Hematopoietic multipotent progenitor cell treated with erythropoietin and hydrocortisone succinate and interleukin-3 and kit ligand, for 8 days (in vitro differentiated cells): ENCODE measurements around the gene IFI35.
"Not testable (repeated sequence)": the region's sequence is repeated elsewhere in the genome, so short reads cannot be mapped to it uniquely, and the experiment has no call there.

Source experiments
- DNase-seq: peaks from one replicate; pipeline ENCODE4 v3.0.0-alpha.2; 2015

IFI35 gene

DNA sequence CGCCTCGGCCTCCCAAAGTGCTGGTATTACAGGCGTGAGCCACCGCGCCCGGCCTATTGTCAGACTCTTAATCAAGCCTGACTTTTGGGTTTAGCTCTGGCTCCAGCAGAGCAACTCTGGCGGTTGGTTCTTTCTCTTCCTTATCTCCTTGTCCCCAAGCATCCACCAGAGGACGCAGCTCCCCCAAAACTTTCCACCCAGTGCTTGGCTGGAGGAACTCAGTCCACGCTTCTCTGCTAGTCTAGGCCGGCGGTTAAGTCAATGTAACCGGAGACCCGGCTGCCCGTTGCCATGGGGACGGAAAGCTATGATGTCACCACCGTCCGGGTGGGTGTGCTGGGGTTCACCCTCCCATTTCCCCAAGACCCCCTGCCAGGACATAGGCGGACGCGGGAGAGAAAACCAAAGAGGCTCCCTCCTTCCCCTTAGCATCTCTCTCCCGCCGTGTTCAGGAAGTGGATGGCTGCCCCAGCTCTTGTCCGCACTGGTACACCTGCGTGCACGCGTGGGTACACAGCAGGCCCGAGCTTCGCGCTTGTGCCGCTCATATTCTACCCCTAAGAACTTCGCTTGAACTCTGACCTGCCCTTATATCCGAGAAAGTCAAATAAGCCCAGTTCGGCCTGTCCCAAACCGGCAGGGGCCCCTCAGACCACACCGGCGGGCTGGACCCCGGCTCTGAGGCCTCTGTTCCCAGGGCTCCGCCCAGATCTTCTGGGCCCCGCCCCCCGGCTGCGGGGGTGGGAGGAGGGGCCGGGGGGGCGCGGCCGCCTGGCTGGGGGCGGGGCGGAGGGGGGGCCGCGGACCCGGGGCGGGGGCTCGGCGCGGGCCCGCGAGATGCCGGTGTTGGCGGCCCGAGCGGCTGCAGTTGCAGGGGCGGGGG is 18.1 kb downstream of the IFI35 start, which contains the start of gene RND2:
TSS of gene RND2 (plus strand) at position 825 of the 883 bp plus-strand sequence. CDS start 117 bp downstream, outside the sequence.
- peak; percentile 97 for DNase-seq

DNA sequence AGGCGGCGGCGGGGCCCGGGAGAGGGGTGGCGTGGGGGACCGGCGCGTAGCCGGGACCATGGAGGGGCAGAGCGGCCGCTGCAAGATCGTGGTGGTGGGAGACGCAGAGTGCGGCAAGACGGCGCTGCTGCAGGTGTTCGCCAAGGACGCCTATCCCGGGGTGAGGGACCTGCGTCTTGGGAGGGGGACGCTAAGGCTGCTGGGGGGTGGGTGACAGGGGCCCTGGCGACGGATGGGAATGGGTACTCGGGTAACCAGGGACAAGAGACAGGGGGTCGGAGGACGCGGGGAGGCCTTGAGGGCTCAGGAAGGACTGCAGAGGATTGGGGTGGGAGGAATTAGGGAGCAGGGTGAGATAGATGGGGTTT is 18.7 kb downstream of the IFI35 start:
- no peak for DNase-seq

DNA sequence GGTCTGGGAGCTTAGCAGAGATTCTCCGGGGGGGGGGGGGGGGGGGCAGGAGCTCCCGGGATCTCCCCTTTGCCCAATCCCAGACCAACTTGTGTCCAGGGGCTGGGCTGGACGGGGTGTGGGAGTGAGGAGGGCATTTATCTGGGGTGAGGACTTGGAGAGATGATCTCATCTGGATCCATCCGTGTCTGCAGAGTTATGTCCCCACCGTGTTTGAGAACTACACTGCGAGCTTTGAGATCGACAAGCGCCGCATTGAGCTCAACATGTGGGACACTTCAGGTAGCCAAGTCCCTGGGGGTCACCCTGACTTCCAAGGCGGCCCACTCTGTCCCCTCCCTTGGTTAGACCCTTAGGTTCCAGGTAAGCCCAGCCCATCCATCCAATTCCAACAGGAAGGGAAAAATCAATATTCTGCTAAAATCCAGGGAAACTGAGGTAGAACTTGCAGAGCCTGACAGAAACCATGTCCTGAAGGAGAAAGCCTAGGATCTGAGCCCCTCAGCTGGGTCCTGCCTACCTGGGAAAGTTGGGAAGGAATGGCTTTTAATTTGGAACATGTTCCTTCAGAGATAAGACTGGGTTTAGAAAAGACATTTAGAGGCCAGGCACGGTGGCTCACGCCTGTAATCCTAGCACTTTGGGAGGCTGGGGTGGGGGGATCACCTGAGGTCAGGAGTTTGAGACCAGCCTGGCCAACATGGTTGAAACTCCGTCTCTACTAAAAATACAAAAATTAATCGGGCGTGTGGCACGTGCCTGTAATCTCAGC is 19.4 kb downstream of the IFI35 start:
- DNase-seq = no peak

DNA sequence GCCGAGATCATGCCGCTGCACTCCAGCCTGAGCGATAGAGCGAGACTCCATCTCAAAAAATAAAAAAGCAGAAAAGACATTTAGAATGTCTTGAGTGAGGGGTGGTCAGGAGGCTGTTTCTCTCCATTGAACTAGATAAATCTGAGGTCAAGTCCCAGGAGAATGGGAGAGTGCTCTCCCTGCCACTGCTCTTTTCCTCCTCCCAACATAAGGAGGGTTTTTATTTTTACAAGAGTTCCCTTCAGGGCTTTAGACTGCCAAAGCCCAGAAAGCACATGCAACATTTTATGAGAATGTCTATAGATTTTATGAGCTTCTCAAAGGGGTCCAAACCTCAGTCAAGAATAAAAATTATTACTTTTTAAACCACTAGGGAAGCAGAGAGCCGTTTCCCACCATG is 20.0 kb downstream of the IFI35 start:
- no peak for DNase-seq

DNA sequence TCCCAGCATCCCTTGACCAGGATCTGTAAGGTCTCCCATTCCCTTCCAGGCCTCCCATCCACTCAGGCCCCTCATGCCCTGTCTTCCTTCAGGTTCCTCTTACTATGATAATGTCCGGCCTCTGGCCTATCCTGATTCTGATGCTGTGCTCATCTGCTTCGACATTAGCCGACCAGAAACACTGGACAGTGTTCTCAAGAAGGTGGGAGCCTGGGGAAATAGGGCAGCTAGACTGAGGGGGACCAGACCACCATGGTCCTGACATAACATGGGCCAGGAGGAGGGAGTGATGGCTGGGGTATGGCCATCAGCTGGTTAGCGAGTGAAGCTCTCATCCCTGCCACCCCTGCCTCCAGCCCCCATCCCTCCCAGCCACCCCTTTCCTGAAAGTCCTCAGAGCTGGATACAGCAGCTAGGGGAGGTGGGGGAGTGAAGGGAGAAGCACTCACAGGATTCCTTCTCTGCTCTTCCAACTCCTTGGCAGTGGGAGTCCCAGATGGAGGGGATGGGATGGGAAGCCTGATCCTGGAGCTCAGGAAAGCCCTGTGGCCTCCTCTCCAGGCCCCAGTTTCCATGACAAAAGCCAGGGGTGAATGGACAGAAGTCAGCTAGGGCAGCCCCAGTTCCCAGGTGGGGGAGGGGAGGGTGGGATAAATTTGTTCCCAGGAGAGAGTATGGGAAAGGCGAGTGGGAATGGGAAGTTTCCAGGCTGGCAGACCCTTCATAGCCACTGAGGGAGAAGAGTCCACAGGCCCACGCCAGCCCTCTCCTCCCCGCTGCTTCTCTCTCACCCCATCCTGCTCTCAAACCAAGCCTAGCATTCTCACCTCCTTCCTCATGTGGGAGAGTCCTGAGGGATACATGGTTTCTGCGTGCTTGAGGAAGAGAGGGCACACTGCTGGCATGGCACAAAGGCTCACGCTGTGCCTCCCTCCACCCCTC is 20.8 kb downstream of the IFI35 start:
- no peak for DNase-seq

DNA sequence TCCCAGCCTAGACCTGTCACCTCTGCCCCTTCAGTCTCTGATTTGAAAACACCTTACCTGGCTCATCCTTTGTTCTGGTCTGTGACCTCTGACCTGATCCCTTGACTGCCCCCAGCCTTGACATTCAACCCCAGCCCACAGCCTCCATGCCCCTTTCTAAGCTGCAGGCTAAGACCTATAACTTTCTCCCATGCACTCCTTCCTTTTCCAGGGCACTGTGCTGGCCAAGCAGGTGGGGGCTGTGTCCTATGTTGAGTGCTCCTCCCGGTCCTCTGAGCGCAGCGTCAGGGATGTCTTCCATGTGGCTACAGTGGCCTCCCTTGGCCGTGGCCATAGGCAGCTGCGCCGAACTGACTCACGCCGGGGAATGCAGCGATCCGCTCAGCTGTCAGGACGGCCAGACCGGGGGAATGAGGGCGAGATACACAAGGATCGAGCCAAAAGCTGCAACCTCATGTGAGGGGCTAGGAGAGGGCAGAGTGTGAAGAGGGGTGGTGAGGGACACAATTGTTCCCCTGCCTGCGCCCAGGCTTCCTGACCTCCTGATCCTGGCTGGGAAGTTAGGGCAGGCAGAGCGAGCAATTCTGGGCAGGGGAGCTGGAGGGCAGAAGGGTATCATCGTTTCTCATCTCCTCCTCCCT is 21.8 kb downstream of the IFI35 start:
- DNase-seq = no peak

DNA sequence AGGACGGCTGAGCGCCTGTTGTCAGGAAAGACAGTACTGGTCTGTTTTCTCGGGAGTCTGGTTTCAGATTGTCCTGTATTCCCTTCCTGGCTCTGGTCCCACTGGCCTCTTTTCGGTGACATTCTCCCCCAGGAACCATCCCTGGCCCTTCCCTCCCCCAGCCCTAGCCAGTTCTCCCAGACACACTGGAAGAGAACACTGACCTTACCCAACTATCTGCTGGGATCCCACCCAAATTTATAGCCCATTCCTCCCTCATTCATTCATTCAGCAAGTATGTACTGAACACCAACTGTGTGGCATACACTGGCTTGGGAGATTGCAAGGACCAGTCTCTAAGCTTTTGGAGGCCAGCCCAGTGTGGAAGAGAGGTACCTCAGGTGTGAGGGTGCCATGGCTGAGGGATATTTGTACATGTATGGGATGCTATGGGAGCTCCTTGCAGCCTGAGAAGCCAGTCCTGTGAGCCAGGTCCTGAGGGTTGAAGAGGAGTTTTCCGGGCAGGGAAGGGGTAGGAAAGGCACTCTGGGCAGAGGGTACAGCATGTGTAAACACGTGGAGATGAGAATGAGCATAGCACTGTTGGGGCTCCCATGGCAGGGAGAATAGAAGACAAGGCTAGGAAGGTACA is 23.7 kb downstream of the IFI35 start:
- no peak for DNase-seq

DNA sequence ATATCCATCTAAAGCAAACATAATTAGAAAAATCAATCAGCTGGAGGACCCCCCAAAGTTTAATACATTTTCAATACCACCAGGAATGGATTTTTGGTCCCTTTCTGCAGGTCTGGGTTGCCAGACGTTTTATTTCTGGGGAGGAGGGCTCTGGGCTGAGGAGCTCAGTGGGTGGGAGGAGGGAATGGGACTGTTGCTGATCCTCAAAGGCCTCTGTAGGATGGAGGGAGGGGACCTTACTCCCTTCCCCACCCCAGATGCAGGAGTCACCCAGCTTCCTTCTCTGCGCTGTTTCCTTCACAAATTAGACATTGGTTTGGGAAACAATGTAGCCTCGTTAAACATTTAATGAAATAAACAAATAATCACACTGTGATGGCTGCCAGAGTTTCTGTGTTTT is 25.1 kb downstream of the IFI35 start:
- DNase-seq = no peak

DNA sequence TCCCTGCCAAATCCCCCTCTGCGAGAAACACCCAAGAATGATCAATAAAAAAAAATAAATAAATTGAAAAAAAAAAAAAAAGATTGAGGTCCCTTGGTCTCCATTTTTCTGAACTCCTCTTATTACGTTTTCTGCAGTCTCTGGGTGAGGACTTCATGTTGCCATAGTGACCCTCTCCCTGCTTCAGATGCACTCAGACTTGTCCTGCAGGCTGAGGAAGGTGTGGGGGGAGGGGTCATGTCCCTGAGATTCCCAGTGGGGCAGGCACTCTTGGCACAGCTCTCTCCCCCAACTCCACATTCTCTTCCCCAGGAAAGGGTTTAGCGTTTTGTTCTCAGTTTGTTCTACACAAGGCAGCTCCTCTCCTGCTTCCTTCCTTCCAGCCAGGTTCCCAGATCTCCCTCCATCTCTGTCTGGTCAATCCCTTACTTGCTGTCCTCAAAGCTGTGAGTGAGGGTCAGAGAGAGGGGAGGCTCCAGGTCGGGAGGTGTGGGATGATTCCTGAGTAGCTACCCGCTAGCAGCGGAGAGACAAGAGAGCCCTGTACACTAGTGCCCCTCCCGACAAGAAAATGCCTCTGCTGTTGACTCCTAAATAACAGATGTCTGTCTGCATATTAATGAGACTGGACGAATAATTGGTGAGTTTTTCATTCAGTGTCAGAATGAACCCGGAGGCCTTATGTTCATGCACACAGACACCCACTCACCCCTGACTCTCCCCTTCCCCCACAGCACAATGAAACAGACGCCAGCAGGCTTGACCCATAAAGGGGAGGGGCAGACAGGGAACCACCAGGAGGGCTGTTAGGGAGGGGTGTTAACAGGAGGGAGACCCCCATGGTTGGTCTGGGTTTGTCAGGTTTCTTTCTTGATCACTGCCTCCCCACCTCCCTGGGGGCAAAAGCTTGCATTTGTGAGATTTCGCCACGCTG is 27.6 kb downstream of the IFI35 start:
- DNase-seq = no peak

DNA sequence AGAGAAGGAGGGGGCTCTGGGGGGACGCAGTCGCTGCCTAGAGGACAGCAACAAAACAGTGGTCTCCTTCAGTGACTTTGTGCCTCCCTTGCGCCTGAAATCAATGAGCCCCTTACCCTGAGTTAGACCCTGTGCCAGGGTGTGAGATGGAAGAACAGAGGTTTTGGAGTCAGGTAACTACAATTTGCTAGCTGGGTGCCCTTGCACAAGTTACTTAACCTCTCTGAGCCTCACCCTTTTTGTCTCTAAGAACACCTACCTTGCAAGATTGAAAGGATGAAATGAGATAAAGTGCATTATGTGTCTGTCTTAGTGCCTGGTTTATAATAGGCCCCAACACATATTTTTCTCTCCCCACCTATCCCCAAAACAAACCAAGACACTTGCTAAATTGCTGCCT is 28.3 kb downstream of the IFI35 start:
- no peak for DNase-seq

DNA sequence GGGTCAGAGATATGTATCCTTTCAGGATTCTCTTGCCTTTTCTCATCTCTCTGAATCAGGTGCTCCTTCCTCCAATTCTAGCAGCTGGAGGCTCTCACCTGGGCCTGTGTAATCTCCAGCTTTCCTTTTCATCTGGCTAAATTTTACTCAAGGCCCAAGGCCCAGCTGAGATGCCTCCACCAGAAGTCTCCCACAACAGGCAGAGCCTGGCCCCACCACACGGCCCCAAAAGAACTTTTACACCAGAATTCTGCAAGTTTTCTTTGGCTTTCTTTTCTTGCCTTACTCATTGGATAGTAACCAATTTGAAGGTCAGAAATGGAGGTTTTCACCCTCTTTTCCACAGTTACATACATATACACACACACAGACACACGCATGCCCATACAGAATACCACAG is 33.1 kb downstream of the IFI35 start:
- no peak for DNase-seq

DNA sequence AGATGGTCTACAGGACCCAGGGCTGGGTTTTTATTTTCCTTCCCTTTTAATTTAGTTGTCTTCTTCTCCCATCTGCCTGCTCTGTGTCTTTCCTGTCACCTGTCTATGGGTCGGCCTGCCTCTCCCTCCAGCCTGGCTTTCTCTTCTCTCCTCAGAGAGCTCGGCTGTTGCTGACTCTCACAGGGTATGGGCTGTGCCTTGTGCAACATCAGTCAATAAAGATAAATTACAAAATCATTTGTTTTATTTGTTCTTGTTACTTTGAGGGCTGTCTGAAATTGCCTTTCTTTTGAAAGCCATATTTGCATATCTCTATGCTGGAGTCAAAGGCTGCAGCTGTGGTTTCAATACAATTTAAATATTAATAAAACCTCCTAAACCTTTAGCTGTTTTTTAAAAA is 34.1 kb downstream of the IFI35 start:
- DNase-seq = no peak

DNA sequence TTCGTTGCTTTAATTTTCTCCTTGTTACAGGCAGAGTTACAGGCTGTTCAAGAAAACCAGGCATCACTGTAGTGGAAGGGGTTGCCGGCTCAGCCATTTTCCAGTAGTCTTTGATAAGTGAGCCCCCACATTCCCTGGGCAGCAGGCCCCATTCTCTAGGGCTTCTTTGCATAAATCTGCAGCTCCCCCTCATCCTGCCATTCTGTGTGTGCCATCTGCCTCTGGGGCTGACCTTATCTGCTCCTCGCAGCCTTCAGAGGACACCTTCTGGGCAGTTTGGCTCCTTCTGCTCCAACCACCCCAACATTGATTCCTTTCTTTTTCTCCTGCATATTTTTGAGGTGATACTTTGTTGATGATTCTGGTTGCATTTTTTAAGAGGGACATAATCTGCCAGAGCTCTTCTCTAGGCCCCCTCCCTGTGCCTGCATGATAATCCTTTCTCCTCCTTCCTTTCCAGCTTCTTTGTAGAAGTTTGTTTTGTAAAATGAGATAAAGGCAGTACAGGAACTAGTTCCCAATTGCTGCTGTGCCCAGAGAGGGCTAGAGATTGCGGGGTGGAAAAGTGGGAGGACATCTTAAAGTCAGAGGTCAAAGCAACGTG is 35.5 kb downstream of the IFI35 start:
- DNase-seq = peak; percentile 71

DNA sequence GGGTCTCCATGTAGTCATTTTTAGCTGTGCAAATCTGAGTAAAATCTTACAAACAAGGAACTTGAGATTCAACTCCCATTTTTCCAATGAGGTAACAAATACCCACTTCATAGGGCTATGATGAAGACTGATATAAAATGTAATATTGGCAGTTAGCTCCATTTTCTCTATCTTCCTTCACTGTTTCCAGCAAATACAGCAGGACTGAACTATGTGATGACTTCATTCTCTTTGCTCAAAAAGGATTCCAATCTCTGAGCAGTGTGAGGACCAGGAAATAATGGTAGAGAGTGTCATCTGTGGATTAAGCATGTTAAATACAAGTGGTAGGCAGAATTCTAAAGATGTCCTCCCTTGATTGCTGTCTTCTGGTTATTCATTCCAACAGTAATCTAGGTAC is 36.7 kb downstream of the IFI35 start:
- no peak for DNase-seq

DNA sequence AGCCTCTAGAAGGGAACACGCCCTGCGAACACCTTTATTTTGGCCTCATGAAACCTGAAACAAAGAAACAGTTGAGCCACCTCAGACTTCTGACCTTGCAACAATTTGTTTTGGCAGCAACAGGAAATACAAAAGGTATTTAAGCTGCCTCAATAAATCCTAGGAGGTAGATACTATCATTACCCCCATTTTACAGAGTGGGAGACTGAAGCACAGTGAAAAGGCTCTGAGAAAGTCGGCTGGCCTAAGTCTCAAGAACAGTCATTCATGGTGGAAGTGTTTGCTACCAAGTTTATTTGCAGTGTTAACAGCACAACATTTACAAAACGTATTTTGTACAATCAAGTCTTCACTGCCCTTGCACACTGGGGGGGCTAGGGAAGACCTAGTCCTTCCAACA is 37.4 kb downstream of the IFI35 start:
- no peak for DNase-seq

DNA sequence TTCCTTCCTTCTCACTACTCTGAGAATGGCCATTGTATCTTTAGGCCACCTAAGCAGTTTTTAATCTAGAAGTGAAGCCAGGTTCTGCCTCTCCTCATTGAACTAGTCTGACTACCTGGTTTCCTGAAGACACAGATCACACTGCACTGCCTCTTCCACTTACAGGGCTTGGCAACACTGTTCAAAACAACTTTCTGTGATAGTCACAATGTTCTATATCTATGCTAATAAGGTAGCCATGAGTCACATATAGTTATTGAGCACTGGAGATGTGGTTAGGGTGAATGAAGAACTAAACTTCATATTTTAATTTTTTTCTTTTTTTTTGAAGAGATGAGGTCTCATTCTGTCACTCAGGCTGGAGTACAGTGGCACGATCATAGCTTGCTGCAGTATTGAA is 45.4 kb downstream of the IFI35 start:
- no peak for DNase-seq

DNA sequence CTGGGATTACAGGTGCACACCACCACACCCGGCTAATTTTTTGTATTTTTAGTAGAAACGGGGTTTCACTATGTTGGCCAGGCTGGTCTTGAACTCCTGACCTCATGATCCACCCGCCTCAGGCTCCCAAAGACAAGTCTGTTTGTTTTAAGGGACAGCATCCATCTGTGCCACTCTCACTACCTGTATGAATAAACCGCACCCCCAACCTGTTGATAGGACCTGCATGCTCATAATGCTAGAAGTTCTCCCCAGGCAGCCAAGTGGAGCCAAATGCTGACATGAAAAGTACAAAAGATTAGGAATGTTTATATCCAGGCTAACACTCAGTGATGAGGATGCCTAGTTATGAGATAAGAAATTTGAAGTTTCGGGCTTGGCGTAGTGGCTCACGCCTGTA is 46.4 kb downstream of the IFI35 start:
- DNase-seq = not testable (repeated sequence)

DNA sequence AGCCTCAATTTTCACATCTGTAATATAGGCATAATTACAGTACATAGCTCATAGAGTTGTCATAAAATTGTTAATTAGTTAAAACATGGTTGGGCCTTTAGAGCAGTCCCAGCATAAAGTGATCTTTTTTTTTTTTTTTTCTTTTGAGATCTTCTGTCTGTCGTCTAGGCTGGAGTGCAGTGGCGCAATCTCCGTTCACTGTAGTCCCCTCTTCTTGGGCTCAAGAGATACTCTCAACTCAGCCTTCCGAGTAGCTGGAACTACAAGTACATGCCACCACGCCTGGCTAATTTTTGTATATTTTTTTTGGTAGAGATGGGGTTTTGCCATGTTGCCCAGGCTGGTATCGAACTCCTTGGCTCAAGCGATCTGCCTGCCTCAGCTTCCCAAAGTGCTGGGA is 49.5 kb downstream of the IFI35 start:
- no peak for DNase-seq

DNA sequence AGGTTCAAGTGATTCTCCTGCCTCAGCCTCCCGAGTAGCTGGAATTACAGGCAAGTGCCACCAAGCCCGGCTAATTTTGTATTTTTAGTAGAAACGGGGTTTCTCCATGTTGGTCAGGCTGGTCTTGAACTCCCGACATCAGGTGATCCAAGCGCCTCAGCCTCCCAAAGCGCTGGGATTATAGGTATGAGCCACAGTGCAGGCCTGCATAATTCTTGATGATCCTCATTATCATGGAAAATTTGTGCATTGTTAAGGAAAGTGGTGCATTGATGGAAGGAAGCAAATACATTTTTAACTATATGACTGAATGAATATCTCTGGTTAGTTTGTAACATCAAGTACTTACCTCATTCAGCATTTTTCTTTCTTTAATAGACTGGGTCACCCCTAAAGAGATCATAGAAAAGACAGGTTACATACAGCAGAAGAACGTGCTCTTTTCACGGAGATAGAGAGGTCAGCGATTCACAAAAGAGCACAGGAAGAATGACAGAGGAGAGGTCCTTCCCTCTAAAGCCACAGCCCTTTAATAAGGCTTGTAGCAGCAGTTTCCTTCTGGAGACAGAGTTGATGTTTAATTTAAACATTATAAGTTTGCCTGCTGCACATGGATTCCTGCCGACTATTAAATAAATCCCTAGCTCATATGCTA is 56.5 kb downstream of the IFI35 start:
- no peak for DNase-seq
